ENCODE measurements around the gene GJA4.
"Not testable (repeated sequence)": the region's sequence is repeated elsewhere in the genome, so short reads cannot be mapped to it uniquely, and the experiment has no call there.

Gene GJA4

GRCh38 chr1:34771573-34772371 is 21.0 kb upstream of the GJA4 start:
- Histone ChIP-seq H3K9me3 (ENCODE audit: control insufficient read depth in 1 of 2, low read length in 2 of 2) (no peaks in the 10 kb centered on the region), H3K4me1 (ENCODE audit: control insufficient read depth in 1 of 2, insufficient read depth in 2 of 2, low read length in 2 of 2) (no peaks in the 10 kb centered on the region), H3K36me3 (ENCODE audit: control insufficient read depth in 1 of 2, insufficient read depth in 2 of 2, low read length in 2 of 2) (no peaks in the 10 kb centered on the region), H3K27me3 (ENCODE audit: low read depth, low read length) (no peaks in the 10 kb centered on the region), H3K4me3 (ENCODE audit: low read depth in 1 of 2, low read length in 2 of 2) (no peak overlapping the region), H3K27ac (ENCODE audit: low read length) (no peak overlapping the region)

GRCh38 chr1:34773114-34773513 is 19.7 kb upstream of the GJA4 start:
- not testable (repeated sequence) for H3K36me3 ChIP-seq (ENCODE audit: control insufficient read depth in 1 of 2, insufficient read depth in 2 of 2, low read length in 2 of 2); H3K4me3 ChIP-seq (ENCODE audit: low read depth in 1 of 2, low read length in 2 of 2); H3K4me1 ChIP-seq (ENCODE audit: control insufficient read depth in 1 of 2, insufficient read depth in 2 of 2, low read length in 2 of 2); H3K27ac ChIP-seq (ENCODE audit: low read length); H3K27me3 ChIP-seq (ENCODE audit: low read depth, low read length); H3K9me3 ChIP-seq (ENCODE audit: control insufficient read depth in 1 of 2, low read length in 2 of 2)

GRCh38 chr1:34774957-34775356 is 17.8 kb upstream of the GJA4 start:
- no peaks in the 10 kb centered on the region for H3K27me3 ChIP-seq (ENCODE audit: low read depth, low read length)
- no peak overlapping the region for H3K4me3 ChIP-seq (ENCODE audit: low read depth in 1 of 2, low read length in 2 of 2)
- H3K4me1 ChIP-seq (ENCODE audit: control insufficient read depth in 1 of 2, insufficient read depth in 2 of 2, low read length in 2 of 2) = no peaks in the 10 kb centered on the region
- H3K9me3 ChIP-seq (ENCODE audit: control insufficient read depth in 1 of 2, low read length in 2 of 2) = no peaks in the 10 kb centered on the region
- no peaks in the 10 kb centered on the region for H3K36me3 ChIP-seq (ENCODE audit: control insufficient read depth in 1 of 2, insufficient read depth in 2 of 2, low read length in 2 of 2)
- H3K27ac ChIP-seq (ENCODE audit: low read length) = no peak overlapping the region

GRCh38 chr1:34776911-34777310 is 15.9 kb upstream of the GJA4 start:
- Histone ChIP-seq H3K4me1 (ENCODE audit: control insufficient read depth in 1 of 2, insufficient read depth in 2 of 2, low read length in 2 of 2) (peaks cover 0 to 11% of the 10 kb centered on the region in 2 donors), H3K4me3 (ENCODE audit: low read depth in 1 of 2, low read length in 2 of 2) (no peak overlapping the region), H3K27ac (ENCODE audit: low read length) (no peak overlapping the region), H3K9me3 (ENCODE audit: control insufficient read depth in 1 of 2, low read length in 2 of 2) (no peaks in the 10 kb centered on the region), H3K27me3 (ENCODE audit: low read depth, low read length) (peaks cover 9% of the 10 kb centered on the region), H3K36me3 (ENCODE audit: control insufficient read depth in 1 of 2, insufficient read depth in 2 of 2, low read length in 2 of 2) (no peaks in the 10 kb centered on the region)

- no peak overlapping the region for H3K27ac ChIP-seq (ENCODE audit: low read length)
- no peaks in the 10 kb centered on the region for H3K9me3 ChIP-seq (ENCODE audit: control insufficient read depth in 1 of 2, low read length in 2 of 2)
- H3K4me1 ChIP-seq (ENCODE audit: control insufficient read depth in 1 of 2, insufficient read depth in 2 of 2, low read length in 2 of 2) = peaks cover 0 to 12% of the 10 kb centered on the region in 2 donors
- H3K4me3 ChIP-seq (ENCODE audit: low read depth in 1 of 2, low read length in 2 of 2) = no peak overlapping the region
- H3K36me3 ChIP-seq (ENCODE audit: control insufficient read depth in 1 of 2, insufficient read depth in 2 of 2, low read length in 2 of 2) = no peaks in the 10 kb centered on the region
- H3K27me3 ChIP-seq (ENCODE audit: low read depth, low read length) = peaks cover 16% of the 10 kb centered on the region
These were observed 15.1 kb upstream of the GJA4 start for GRCh38 chr1:34777519-34778321.

- H3K36me3 ChIP-seq (ENCODE audit: control insufficient read depth in 1 of 2, insufficient read depth in 2 of 2, low read length in 2 of 2) = no peaks in the 10 kb centered on the region
- peaks cover 16% of the 10 kb centered on the region for H3K27me3 ChIP-seq (ENCODE audit: low read depth, low read length)
- H3K9me3 ChIP-seq (ENCODE audit: control insufficient read depth in 1 of 2, low read length in 2 of 2) = no peaks in the 10 kb centered on the region
These were observed 14.4 kb upstream of the GJA4 start for GRCh38 chr1:34778381-34778780.

GRCh38 chr1:34779005-34779404 is 13.8 kb upstream of the GJA4 start:
- Histone ChIP-seq H3K27me3 (ENCODE audit: low read depth, low read length) (peaks cover 16% of the 10 kb centered on the region), H3K9me3 (ENCODE audit: control insufficient read depth in 1 of 2, low read length in 2 of 2) (no peaks in the 10 kb centered on the region), H3K4me1 (ENCODE audit: control insufficient read depth in 1 of 2, insufficient read depth in 2 of 2, low read length in 2 of 2) (peaks cover 0 to 12% of the 10 kb centered on the region in 2 donors), H3K27ac (ENCODE audit: low read length) (no peak overlapping the region), H3K4me3 (ENCODE audit: low read depth in 1 of 2, low read length in 2 of 2) (no peak overlapping the region), H3K36me3 (ENCODE audit: control insufficient read depth in 1 of 2, insufficient read depth in 2 of 2, low read length in 2 of 2) (no peaks in the 10 kb centered on the region)

More at GRCh38 chr1:34778381-34778780, 14.4 kb upstream of the GJA4 start:
- peaks cover 0 to 12% of the 10 kb centered on the region in 2 donors for H3K4me1 ChIP-seq (ENCODE audit: control insufficient read depth in 1 of 2, insufficient read depth in 2 of 2, low read length in 2 of 2)
- H3K27ac ChIP-seq (ENCODE audit: low read length) = no peak overlapping the region
- H3K4me3 ChIP-seq (ENCODE audit: low read depth in 1 of 2, low read length in 2 of 2) = no peak overlapping the region

GRCh38 chr1:34779526-34779925 is 13.3 kb upstream of the GJA4 start:
- Histone ChIP-seq H3K4me3 (ENCODE audit: low read depth in 1 of 2, low read length in 2 of 2) (no peak overlapping the region), H3K9me3 (ENCODE audit: control insufficient read depth in 1 of 2, low read length in 2 of 2) (no peaks in the 10 kb centered on the region), H3K4me1 (ENCODE audit: control insufficient read depth in 1 of 2, insufficient read depth in 2 of 2, low read length in 2 of 2) (peaks cover 0 to 12% of the 10 kb centered on the region in 2 donors), H3K27ac (ENCODE audit: low read length) (no peak overlapping the region), H3K36me3 (ENCODE audit: control insufficient read depth in 1 of 2, insufficient read depth in 2 of 2, low read length in 2 of 2) (no peaks in the 10 kb centered on the region), H3K27me3 (ENCODE audit: low read depth, low read length) (peaks cover 16% of the 10 kb centered on the region)

- H3K4me3 ChIP-seq (ENCODE audit: low read depth in 1 of 2, low read length in 2 of 2) = no peak overlapping the region
- peaks cover 0 to 12% of the 10 kb centered on the region in 2 donors for H3K4me1 ChIP-seq (ENCODE audit: control insufficient read depth in 1 of 2, insufficient read depth in 2 of 2, low read length in 2 of 2)
- H3K9me3 ChIP-seq (ENCODE audit: control insufficient read depth in 1 of 2, low read length in 2 of 2) = no peaks in the 10 kb centered on the region
- H3K27ac ChIP-seq (ENCODE audit: low read length) = no peak overlapping the region
- peaks cover 16% of the 10 kb centered on the region for H3K27me3 ChIP-seq (ENCODE audit: low read depth, low read length)
- H3K36me3 ChIP-seq (ENCODE audit: control insufficient read depth in 1 of 2, insufficient read depth in 2 of 2, low read length in 2 of 2) = no peaks in the 10 kb centered on the region
These were observed 12.8 kb upstream of the GJA4 start for GRCh38 chr1:34779962-34780361.

- Histone ChIP-seq H3K36me3 (ENCODE audit: control insufficient read depth in 1 of 2, insufficient read depth in 2 of 2, low read length in 2 of 2) (no peaks in the 10 kb centered on the region), H3K4me3 (ENCODE audit: low read depth in 1 of 2, low read length in 2 of 2) (no peak overlapping the region), H3K9me3 (ENCODE audit: control insufficient read depth in 1 of 2, low read length in 2 of 2) (no peaks in the 10 kb centered on the region), H3K4me1 (ENCODE audit: control insufficient read depth in 1 of 2, insufficient read depth in 2 of 2, low read length in 2 of 2) (peaks cover 0 to 12% of the 10 kb centered on the region in 2 donors), H3K27ac (ENCODE audit: low read length) (no peak overlapping the region), H3K27me3 (ENCODE audit: low read depth, low read length) (peaks cover 16% of the 10 kb centered on the region)
These were observed 12.3 kb upstream of the GJA4 start for GRCh38 chr1:34780528-34780927.

GRCh38 chr1:34781071-34781843 is 11.5 kb upstream of the GJA4 start, which contains the start of gene GJB3:
Gene GJB3, plus strand, starts transcription at chr1:34781214. Its CDS starts 3,549 bp downstream, at chr1:34784763.
- H3K9me3 ChIP-seq (ENCODE audit: control insufficient read depth in 1 of 2, low read length in 2 of 2) = no peaks in the 10 kb centered on the region
- peaks cover 16% of the 10 kb centered on the region for H3K27me3 ChIP-seq (ENCODE audit: low read depth, low read length)
- no peaks in the 10 kb centered on the region for H3K36me3 ChIP-seq (ENCODE audit: control insufficient read depth in 1 of 2, insufficient read depth in 2 of 2, low read length in 2 of 2)
- peak within 1 kb of the TSS; percentile 34 to 50 for H3K4me3 ChIP-seq (ENCODE audit: low read depth in 1 of 2, low read length in 2 of 2)
- no peak within 1 kb of the TSS for H3K27ac ChIP-seq (ENCODE audit: low read length)
- peaks cover 0 to 12% of the 10 kb centered on the region in 2 donors for H3K4me1 ChIP-seq (ENCODE audit: control insufficient read depth in 1 of 2, insufficient read depth in 2 of 2, low read length in 2 of 2)
